Measurements from ENCODE around the gene SORBS1. TPM values are rescaled to one million over a fixed set of nuclear protein-coding genes. Genes with fewer than 3 reads are reported as not detected.

Gene SORBS1
- total and polyA plus RNA-seq, 9 of the 15 experiments (the other 6 are each of a cell fraction or from before 2014, with no cell fraction given) = 2.0 to 13.3 (median 6.5) TPM

GRCh38 chr10:95284807-95285206 lies 276.4 kb downstream of the SORBS1 start (continued):
- TF ChIP-seq MGA (IDR thresholded peaks at IDR 0.05) (no peak), DPF2 (IDR thresholded peaks at IDR 0.05) (no peak)
